GM18909 (cell line): ENCODE measurements around the gene LTBP1.
"Not testable (repeated sequence)": the region's sequence is repeated elsewhere in the genome, so short reads cannot be mapped to it uniquely, and the experiment has no call there.

ENCODE experiments used
- ATAC-seq: cut with Tn5 transposase; IDR thresholded peaks from one replicate; pipeline ENCODE4 v1.9.1; 2021; ENCODE audit warnings: mild to moderate bottlenecking; ENCODE audit not compliant: unreplicated experiment, poor library complexity

Gene LTBP1

GRCh38 chr2:33134086-33134771, 187.5 kb downstream of the LTBP1 start:
- ATAC-seq = no peak

DNA sequence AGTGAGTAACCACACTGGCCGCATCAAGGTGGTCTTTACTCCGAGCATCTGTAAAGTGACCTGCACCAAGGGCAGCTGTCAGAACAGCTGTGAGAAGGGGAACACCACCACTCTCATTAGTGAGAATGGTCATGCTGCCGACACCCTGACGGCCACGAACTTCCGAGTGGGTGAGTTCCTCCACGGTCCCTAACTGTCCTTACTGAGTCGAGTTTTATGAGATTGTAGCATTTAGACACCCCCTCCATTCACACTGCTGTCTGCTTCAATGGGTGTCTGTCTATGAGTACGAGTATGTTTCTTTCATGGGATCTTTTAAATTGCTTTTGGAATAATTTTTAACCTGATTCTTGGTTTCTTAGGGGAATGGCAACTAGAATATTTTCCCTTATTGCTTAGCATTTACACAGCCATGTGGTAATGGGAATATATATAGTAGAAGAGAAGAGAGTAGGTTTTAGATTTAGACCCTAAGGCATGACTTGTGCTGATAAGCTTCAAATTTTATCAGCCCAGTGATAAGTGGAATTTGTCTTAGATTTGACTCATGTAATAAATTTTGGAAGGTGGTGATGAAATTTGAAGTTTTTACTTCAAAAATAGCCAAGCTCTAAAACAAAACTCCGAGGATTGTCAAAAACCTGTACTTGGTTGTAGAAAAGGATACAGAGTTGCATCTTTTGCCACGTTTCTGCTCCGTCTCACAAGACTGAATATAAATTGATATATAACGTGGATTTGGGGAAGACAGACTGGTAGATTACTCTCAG, 188.2 kb downstream of the LTBP1 start:
- no peak for ATAC-seq

DNA sequence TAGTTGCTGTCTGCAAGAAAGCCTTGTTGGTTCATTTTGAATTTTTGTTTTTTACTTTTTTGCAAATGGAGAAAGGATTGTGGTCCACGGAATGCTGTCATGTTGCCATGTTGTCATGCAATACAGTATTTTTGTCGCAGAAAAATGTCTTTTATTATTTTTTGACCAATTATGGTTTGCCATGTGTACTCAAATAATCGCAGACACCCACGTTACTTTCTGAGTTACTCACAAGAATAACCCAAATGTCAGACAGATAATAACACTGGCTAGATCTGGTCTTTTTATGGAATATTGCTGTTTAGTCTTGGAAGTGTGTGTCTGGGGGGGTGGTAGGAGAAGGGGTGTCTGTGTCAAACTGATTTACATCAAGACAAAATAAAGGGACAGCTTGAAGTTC, 188.9 kb downstream of the LTBP1 start:
- ATAC-seq = no peak

GRCh38 chr2:33136056-33136455, 189.3 kb downstream of the LTBP1 start:
- ATAC-seq = no peak

DNA sequence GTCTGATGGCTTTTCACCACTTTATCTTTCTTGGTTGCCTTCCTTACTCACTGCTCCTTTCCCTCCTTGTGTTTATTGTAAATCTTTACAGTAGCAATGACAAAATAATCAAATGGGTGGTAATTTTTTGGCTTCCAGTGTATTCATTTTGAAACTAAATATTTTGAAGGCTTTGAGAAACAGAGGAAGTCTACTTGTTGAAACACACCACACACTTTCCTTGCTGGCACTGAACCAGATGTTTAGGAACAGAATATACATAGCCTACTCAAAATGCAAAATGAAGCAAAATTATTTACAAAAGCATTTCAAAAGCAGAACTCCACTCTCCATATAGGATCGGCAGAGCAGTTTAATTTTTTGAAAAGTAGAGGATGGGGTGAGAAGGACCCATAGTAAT, 189.8 kb downstream of the LTBP1 start:
- ATAC-seq = no peak

DNA sequence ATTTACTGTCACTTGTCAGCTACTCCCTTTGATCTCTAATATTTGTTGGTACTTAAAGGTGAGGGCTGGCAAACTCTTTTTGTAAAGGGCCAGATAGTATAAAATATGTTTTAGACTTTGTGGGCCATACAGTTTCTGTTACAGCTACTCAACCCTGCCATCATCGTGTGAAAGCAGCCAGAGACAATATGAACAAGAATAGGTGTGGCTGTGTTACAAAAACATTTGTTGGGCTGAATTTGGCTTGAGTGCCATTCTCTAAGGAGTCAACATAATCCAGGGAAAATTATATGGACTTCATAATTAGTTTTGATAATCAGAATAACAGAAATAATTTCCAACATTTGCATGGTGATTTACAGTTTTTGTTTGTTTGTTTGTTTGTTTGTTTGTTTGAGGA, 190.6 kb downstream of the LTBP1 start:
- ATAC-seq = no peak

DNA sequence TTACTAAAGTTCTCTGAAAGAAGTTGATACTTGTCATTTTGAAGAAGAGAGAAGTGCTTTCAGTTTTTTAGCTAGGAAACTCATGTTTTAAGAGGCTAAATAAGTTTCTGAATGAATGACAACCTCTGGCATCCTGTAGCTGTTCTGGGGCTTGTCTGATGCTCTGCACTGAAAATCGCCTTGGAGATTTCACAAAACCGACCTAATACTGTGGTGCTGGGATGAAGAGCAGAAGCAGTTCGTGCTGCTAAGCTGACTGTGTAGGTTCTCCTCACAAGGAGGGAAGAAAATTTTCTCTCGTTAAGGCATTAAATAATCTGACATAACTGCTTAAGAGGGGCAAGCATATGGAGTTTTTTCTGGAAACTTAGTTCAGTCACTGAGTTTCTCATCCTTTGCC, 193.2 kb downstream of the LTBP1 start:
- ATAC-seq = no peak

- no peak for ATAC-seq
Measured at GRCh38 chr2:33141476-33141875, 194.7 kb downstream of the LTBP1 start.

- no peak for ATAC-seq
Measured at GRCh38 chr2:33142810-33143209, 196.1 kb downstream of the LTBP1 start.

- ATAC-seq = no peak
Measured at GRCh38 chr2:33144243-33144642, 197.5 kb downstream of the LTBP1 start.

DNA sequence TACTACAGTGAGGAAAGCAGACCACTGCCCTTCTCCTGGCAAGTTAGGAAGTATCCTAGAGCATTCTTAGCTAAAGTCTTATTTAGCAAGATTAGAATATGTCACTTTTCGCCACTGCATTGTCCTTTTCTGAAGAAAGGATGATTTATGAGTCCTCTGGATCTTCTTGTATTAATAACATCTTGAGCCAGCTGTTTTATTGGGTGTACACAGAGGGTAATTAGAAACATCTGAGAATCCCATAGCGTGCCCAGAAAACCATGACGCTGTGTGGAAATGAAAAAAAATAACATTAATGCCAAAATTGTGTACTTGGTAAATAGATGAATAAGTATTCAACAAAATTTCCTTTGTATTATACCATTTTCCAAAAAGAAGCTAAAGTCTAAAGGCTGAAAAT, 198.7 kb downstream of the LTBP1 start:
- no peak for ATAC-seq

- no peak for ATAC-seq
Measured at GRCh38 chr2:33146102-33146501, 199.3 kb downstream of the LTBP1 start.

DNA sequence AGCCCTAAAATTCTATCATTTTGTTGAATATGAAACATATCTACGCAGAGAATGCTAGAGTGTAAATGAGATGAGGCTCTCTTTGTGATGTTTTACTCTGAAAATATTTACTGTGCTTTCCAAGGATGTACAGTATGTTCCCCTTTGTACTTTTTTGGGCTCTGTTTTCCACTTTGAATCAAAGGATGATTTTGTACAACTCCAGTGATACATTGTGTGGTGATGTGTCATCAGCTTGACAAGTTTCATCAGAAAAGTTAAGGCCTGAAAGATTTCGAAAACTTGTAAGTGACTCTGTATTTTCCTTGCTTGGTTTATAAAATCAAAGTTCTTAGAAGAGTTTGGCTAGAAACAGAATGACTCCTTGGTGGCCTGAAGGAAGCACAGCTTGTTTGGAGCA, 206.3 kb downstream of the LTBP1 start:
- no peak for ATAC-seq

- ATAC-seq = no peak
Measured at GRCh38 chr2:33158482-33159003, 211.8 kb downstream of the LTBP1 start.

GRCh38 chr2:33160191-33160590, 213.4 kb downstream of the LTBP1 start:
- no peak for ATAC-seq

DNA sequence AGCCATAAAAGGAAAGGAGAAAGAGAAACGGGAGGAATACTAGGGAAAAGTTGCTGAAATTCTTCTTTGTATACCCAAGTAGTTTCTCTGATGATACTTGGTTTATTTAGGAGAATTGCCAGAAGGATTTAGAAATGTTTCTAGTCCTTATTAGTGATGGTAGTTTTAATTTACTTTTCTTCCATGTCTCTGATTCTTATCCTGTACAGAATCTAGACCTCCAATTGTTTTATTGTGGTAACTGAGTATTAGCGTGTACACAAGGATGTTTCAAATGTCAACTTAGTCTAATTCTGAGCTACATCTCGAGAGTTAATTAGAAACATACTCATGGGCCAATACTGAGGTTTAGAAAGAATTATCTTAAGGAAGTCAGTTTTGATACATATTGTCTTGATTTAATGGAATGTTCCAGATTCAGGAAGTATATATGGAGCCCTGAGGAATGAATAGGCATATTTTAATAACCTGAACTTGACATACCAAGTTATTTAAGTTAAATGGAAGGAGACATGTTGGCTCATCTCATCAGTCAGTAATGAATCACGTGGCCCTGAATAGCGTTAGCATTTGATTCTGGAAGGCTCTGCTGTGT, 219.6 kb downstream of the LTBP1 start:
- no peak for ATAC-seq

GRCh38 chr2:33167622-33168245, 221.0 kb downstream of the LTBP1 start:
- ATAC-seq = no peak

DNA sequence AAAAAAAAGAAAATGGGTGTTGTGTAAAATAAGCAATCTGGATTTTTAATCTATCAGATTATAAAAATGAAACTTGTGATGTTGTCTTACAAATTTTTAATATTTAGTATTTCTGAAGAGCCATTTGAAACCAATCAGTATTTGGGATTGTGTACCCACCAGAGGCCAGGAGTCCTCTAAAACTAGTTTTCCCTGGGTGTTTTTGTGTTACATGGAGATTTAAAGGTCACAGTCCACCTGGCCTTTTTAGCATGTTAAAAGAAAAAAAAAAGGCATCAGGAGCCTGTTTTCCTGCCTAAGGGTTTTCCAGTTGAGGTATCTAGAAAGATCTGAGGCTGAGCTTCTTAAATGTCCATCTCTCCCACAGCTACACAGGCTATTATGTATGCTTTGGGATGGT, 221.7 kb downstream of the LTBP1 start:
- no peak for ATAC-seq

DNA sequence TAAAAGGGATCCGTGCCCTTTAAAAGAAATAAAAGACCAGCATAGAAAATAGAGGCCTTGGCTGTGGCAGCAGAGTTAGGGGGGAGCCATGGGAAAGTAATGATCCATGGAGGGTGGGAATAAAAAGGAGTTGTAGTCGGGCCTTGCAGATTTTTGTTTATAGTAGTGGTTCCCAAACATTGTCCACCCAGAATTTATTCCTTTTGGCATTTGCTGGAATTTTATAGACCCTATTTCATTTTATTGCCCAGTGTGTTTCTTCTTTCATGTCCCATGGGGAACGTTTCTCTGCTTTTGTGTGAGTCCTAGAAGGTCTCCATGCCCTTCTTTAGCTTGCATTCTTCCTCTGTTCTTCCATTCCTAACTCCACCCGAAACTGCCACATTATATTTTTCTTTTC, 222.2 kb downstream of the LTBP1 start:
- ATAC-seq = no peak

GRCh38 chr2:33170251-33170650, 223.5 kb downstream of the LTBP1 start:
- ATAC-seq = not testable (repeated sequence)

GRCh38 chr2:33177627-33178026, 230.9 kb downstream of the LTBP1 start:
- ATAC-seq = no peak
